ENCODE results near the gene RNF208. TPM values are rescaled to one million over a fixed set of nuclear protein-coding genes. Genes with fewer than 3 reads are reported as not detected.

RNF208 gene
- total and polyA plus RNA-seq, 2 of the 4 experiments (the other 2 are of a cell fraction): 1.2 TPM; not detected in 1

DNA sequence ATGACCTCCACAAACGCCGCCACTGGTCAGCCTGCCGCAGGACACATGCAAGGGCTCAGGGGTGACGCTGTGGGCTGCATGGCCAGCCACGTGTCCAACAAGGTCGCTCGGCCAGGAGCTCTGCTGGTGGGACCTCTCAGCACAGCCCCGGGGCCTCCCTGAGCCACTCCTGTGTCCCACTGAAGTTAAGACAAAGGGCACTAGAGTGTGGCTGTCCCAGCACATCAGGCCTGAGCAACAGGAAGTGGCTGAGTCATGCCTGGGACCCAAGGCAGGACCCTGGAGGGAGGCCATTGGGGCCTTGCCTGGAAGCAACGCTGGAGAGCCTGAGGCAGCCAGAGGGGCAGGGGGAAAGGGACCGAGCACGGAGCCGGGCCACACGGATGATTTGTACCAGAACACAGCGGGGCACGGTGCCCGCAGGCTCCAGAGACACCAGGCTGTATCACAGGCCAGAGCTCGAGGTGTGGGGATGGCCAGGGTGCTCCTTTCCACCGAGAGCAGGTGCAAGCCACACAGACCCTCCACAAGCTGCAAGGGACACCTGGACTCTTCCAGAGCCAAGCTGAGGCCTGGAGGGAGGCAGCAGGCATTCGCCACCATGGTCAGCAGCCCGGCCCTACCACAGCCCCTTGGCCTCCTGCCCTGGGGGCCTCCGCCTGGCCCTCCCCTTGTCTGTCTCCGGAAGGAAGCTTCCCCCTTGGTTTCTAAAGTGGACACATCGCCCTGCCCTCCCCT is 43.7 kb downstream of the RNF208 start:
- Histone ChIP-seq H2BK5ac (ENCODE audit: low read depth, low read length, poor library complexity, severe bottlenecking) (no peak overlapping the region), H3K27ac (ENCODE audit: insufficient read depth, low read length) (no peak overlapping the region), H3K56ac (ENCODE audit: extremely low read depth, insufficient read depth, low read length) (no peak overlapping the region), H3K4me1 (ENCODE audit: control insufficient read depth, insufficient read depth, low read length) (no peaks in the 10 kb centered on the region; the same call in 1 of the 2 replicates), H3K27me3 (ENCODE audit: control insufficient read depth, insufficient read depth, low read length) (no peaks in the 10 kb centered on the region), H2AFZ (replicated peaks; ENCODE audit: low read length, poor library complexity) (no peak overlapping the region), H2AK9ac (replicated peaks; ENCODE audit: low read depth, low read length, poor library complexity) (peak overlapping the region; percentile 71), H3K14ac (replicated peaks; ENCODE audit: low read depth, low read length) (no peak overlapping the region), H4K20me1 (ENCODE audit: insufficient read depth, low read length) (no peaks in the 10 kb centered on the region; the same call in 1 of the 2 replicates), H2BK20ac (ENCODE audit: low read depth, low read length) (no peak overlapping the region), H2AK5ac (ENCODE audit: low read depth, low read length) (no peak overlapping the region), H4K91ac (ENCODE audit: insufficient read depth, low read depth, low read length) (no peak overlapping the region), H3K36me3 (ENCODE audit: control insufficient read depth, insufficient read depth, low read length) (peaks cover 51% of the 10 kb centered on the region), H2BK120ac (ENCODE audit: low read depth, low read length) (no peak overlapping the region), H3K79me1 (ENCODE audit: low read depth in 1 of 2, low read length in 2 of 2) (no peaks in the 10 kb centered on the region), H2BK15ac (ENCODE audit: low read depth, low read length) (no peak overlapping the region), H3K18ac (ENCODE audit: low read depth, low read length) (no peak overlapping the region), H3K9me1 (ENCODE audit: insufficient read depth, low read length) (0 out of 2 replicates have a peak, but pooled peaks cover 2% of the 10 kb centered on the region), H3K4me3 (ENCODE audit: insufficient read depth, low read depth, low read length) (no peak overlapping the region), H3K23ac (ENCODE audit: low read depth, low read length) (no peak overlapping the region), H4K5ac (ENCODE audit: low read depth, low read length) (no peak overlapping the region), H4K8ac (ENCODE audit: low read depth in 2 of 2, low read length in 2 of 2) (no peak overlapping the region), H3K9ac (ENCODE audit: low read depth, low read length) (no peak overlapping the region), H3K9me3 (ENCODE audit: control insufficient read depth, insufficient read depth, low read length) (no peaks in the 10 kb centered on the region), H3K4ac (ENCODE audit: low read depth, low read length) (no peak overlapping the region; the same call in 1 of the 2 replicates), H3K4me2 (ENCODE audit: low read depth, low read length) (no peak overlapping the region)
- CTCF ChIA-PET: no interaction called here
- in situ Hi-C loops (cut with MboI; ENCODE audit: low sequenced_read_pairs) (no loop called here), dilution Hi-C loops (cut with HindIII; ENCODE audit: low sequenced_read_pairs, unreplicated experiment) (no loop called here), intact Hi-C loops (cut with micrococcal nuclease) (no loop called here)
- ATAC-seq (ENCODE audit: low read depth): no peak
- DNase-seq: no peak
- no peak for TF ChIP-seq RCOR1 (IDR thresholded peaks at IDR 0.05; ENCODE audit: insufficient replicate concordance, low read length)
- TF ChIP-seq, protein P1, sequence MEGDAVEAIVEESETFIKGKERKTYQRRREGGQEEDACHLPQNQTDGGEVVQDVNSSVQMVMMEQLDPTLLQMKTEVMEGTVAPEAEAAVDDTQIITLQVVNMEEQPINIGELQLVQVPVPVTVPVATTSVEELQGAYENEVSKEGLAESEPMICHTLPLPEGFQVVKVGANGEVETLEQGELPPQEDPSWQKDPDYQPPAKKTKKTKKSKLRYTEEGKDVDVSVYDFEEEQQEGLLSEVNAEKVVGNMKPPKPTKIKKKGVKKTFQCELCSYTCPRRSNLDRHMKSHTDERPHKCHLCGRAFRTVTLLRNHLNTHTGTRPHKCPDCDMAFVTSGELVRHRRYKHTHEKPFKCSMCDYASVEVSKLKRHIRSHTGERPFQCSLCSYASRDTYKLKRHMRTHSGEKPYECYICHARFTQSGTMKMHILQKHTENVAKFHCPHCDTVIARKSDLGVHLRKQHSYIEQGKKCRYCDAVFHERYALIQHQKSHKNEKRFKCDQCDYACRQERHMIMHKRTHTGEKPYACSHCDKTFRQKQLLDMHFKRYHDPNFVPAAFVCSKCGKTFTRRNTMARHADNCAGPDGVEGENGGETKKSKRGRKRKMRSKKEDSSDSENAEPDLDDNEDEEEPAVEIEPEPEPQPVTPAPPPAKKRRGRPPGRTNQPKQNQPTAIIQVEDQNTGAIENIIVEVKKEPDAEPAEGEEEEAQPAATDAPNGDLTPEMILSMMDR (conservative IDR thresholded peaks at IDR 0.05; ENCODE audit: low read depth, low read length): no peak
- no peak for TF ChIP-seq NFE2L2 (IDR thresholded peaks at IDR 0.05; ENCODE audit: low read depth, low read length)
- TF ChIP-seq SMC3 (IDR thresholded peaks at IDR 0.05; ENCODE audit: low read depth, low read length): no peak
- TF ChIP-seq MAZ (IDR thresholded peaks at IDR 0.05; ENCODE audit: borderline replicate concordance, low read depth, low read length): no peak
- no peak for TF ChIP-seq CHD1 (IDR thresholded peaks at IDR 0.05; ENCODE audit: low read depth, low read length)
- TF ChIP-seq CEBPB (IDR thresholded peaks at IDR 0.05; ENCODE audit: low read depth, low read length): no peak
- no peak for TF ChIP-seq RFX5 (IDR thresholded peaks at IDR 0.05; ENCODE audit: low read depth, low read length)
- TF ChIP-seq POLR2A (IDR thresholded peaks at IDR 0.05; ENCODE audit: low read depth, low read length): no peak
- TF ChIP-seq, protein P2, sequence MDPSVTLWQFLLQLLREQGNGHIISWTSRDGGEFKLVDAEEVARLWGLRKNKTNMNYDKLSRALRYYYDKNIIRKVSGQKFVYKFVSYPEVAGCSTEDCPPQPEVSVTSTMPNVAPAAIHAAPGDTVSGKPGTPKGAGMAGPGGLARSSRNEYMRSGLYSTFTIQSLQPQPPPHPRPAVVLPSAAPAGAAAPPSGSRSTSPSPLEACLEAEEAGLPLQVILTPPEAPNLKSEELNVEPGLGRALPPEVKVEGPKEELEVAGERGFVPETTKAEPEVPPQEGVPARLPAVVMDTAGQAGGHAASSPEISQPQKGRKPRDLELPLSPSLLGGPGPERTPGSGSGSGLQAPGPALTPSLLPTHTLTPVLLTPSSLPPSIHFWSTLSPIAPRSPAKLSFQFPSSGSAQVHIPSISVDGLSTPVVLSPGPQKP (IDR thresholded peaks at IDR 0.05; ENCODE audit: borderline replicate concordance, low read depth, low read length): no peak
- TF ChIP-seq FOS (IDR thresholded peaks at IDR 0.05; ENCODE audit: low read depth, low read length): no peak
- no peak for TF ChIP-seq RAD21 (IDR thresholded peaks at IDR 0.05; ENCODE audit: low read length)
- TF ChIP-seq, protein P3, sequence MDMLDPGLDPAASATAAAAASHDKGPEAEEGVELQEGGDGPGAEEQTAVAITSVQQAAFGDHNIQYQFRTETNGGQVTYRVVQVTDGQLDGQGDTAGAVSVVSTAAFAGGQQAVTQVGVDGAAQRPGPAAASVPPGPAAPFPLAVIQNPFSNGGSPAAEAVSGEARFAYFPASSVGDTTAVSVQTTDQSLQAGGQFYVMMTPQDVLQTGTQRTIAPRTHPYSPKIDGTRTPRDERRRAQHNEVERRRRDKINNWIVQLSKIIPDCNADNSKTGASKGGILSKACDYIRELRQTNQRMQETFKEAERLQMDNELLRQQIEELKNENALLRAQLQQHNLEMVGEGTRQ (IDR thresholded peaks at IDR 0.05; ENCODE audit: low read depth, low read length): no peak
- TF ChIP-seq MAFK (IDR thresholded peaks at IDR 0.05; ENCODE audit: low read depth, low read length): no peak
- TF ChIP-seq BHLHE40 (IDR thresholded peaks at IDR 0.05; ENCODE audit: low read depth, low read length): no peak
- TF ChIP-seq MXI1 (IDR thresholded peaks at IDR 0.05; ENCODE audit: borderline replicate concordance, low read depth, low read length): no peak
- 92% methylated on average over 15 of the region's 23 CpGs; no CpG with 5 or more reads in 1 of the 2 experiments for WGBS, 2 experiments (ENCODE audit: extremely low coverage in 2 of 2, insufficient read length in 1 of 2)
- BruUV-seq (replicated peaks): no TSS peak
- POLR2A ChIA-PET (ENCODE audit: unreplicated experiment): no interaction called here
